ENCODE measurements around the gene MILR1. TPM values are rescaled to one million over a fixed set of nuclear protein-coding genes. Genes with fewer than 3 reads are reported as not detected.

Gene MILR1
- total and polyA plus RNA-seq, 2 experiments from 2014 or later = 0.47 TPM

- H3K79me2 ChIP-seq = no peaks in the 10 kb centered on the region
- no peak for TF ChIP-seq EZH2 (IDR thresholded peaks at IDR 0.05; ENCODE audit: borderline replicate concordance)
- TF ChIP-seq EZH2phosphoT487 (IDR thresholded peaks at IDR 0.05; ENCODE audit: low read depth, severe bottlenecking, unreplicated experiment) = no peak
- no peak for TF ChIP-seq CTCF (IDR thresholded peaks at IDR 0.05; ENCODE audit: poor library complexity)
Measured at GRCh38 chr17:64470625-64471024, 21.7 kb downstream of the MILR1 start.

GRCh38 chr17:64471440-64471839 lies 22.5 kb downstream of the MILR1 start:
- no peaks in the 10 kb centered on the region for H3K27me3 ChIP-seq
- H3K27ac ChIP-seq = no peak overlapping the region
- no peaks in the 10 kb centered on the region for H3K36me3 ChIP-seq (replicated peaks; ENCODE audit: insufficient read depth, low read depth)
- WGBS (ENCODE audit: low lambda C conversion rate, missing lambda C conversion rate) = 95% methylated on average over 3 of the region's 3 CpGs
- H4K20me1 ChIP-seq (ENCODE audit: insufficient read depth, poor library complexity, severe bottlenecking) = no peaks in the 10 kb centered on the region
- no peak overlapping the region for H3K4me2 ChIP-seq
- no peak overlapping the region for H3K4me3 ChIP-seq
- no peak overlapping the region for H2AFZ ChIP-seq
- no peaks in the 10 kb centered on the region for H3K9me2 ChIP-seq (replicated peaks; ENCODE audit: insufficient read depth)
- H3K9me3 ChIP-seq (ENCODE audit: low read depth) = no peaks in the 10 kb centered on the region
- TF ChIP-seq EZH2 (IDR thresholded peaks at IDR 0.05; ENCODE audit: borderline replicate concordance) = no peak
- TF ChIP-seq EZH2phosphoT487 (IDR thresholded peaks at IDR 0.05; ENCODE audit: low read depth, severe bottlenecking, unreplicated experiment) = no peak
- TF ChIP-seq CTCF (IDR thresholded peaks at IDR 0.05; ENCODE audit: poor library complexity) = no peak
- no peak for DNase-seq (ENCODE audit: low spot score)
- no peaks in the 10 kb centered on the region for H3K4me1 ChIP-seq (ENCODE audit: insufficient read depth)
- no peaks in the 10 kb centered on the region for H3K79me2 ChIP-seq

More at GRCh38 chr17:64470625-64471024, 21.7 kb downstream of the MILR1 start:
- H3K4me2 ChIP-seq = no peak overlapping the region
- 57% methylated on average over 4 of the region's 4 CpGs for WGBS (ENCODE audit: low lambda C conversion rate, missing lambda C conversion rate)
- no peaks in the 10 kb centered on the region for H3K4me1 ChIP-seq (ENCODE audit: insufficient read depth)
- no peaks in the 10 kb centered on the region for H3K27me3 ChIP-seq
- no peaks in the 10 kb centered on the region for H3K9me2 ChIP-seq (replicated peaks; ENCODE audit: insufficient read depth)
- no peaks in the 10 kb centered on the region for H3K9me3 ChIP-seq (ENCODE audit: low read depth)
- DNase-seq (ENCODE audit: low spot score) = no peak
- no peak overlapping the region for H2AFZ ChIP-seq
- H3K4me3 ChIP-seq = no peak overlapping the region
- H4K20me1 ChIP-seq (ENCODE audit: insufficient read depth, poor library complexity, severe bottlenecking) = no peaks in the 10 kb centered on the region
- H3K27ac ChIP-seq = no peak overlapping the region
- no peaks in the 10 kb centered on the region for H3K36me3 ChIP-seq (replicated peaks; ENCODE audit: insufficient read depth, low read depth)

DNA sequence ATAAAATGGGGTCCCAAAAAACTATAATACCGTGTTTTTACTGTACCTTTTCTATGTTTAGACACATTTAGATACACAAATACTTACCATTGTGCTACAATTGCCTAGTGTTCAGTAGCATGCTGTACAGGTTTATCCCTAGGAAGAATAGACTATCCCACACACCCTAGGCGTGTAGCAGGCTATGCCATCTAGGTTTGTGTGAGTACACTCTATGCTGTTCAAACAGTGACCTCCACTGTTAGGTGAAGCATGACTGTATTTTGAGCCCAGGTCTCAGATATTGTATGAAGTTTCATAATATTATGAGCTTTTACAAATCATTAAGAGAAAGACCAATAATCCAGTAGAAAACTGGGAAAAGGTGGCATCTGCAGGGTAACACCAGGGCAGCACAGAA lies 23.6 kb downstream of the MILR1 start:
- Histone ChIP-seq H3K9me2 (replicated peaks; ENCODE audit: insufficient read depth) (no peaks in the 10 kb centered on the region), H3K4me2 (no peak overlapping the region), H3K4me1 (ENCODE audit: insufficient read depth) (no peaks in the 10 kb centered on the region), H4K20me1 (ENCODE audit: insufficient read depth, poor library complexity, severe bottlenecking) (no peaks in the 10 kb centered on the region), H3K79me2 (no peaks in the 10 kb centered on the region), H3K27me3 (no peaks in the 10 kb centered on the region), H3K27ac (no peak overlapping the region), H3K4me3 (no peak overlapping the region), H2AFZ (no peak overlapping the region), H3K36me3 (replicated peaks; ENCODE audit: insufficient read depth, low read depth) (no peaks in the 10 kb centered on the region), H3K9me3 (ENCODE audit: low read depth) (no peaks in the 10 kb centered on the region)
- DNase-seq (ENCODE audit: low spot score) = no peak
- TF ChIP-seq EZH2 (IDR thresholded peaks at IDR 0.05; ENCODE audit: borderline replicate concordance) (no peak), CTCF (IDR thresholded peaks at IDR 0.05; ENCODE audit: poor library complexity) (no peak), EZH2phosphoT487 (IDR thresholded peaks at IDR 0.05; ENCODE audit: low read depth, severe bottlenecking, unreplicated experiment) (no peak)
- WGBS (ENCODE audit: low lambda C conversion rate, missing lambda C conversion rate) = 95% methylated on average over 2 of the region's 2 CpGs

DNA sequence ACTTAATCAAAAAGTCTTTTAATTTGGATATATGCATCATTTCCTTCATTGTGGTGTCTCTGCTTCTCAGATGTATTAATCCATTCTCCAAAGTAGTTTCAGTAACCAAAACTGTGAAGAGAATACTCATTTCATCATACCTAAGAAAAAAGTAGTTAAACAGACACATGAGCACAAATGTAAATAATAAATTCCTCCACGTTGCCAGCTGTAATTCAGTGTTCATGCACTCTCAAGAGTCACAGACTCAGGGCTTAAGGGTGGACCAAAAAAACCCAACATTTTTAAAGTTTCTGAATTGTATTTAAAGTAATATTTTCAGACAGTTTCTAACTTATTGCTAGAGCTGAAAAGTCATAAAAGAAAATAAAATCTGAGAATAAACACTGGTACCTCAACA lies 28.9 kb downstream of the MILR1 start:
- Histone ChIP-seq H3K27ac (no peak overlapping the region), H3K79me2 (no peaks in the 10 kb centered on the region)
- no peak for TF ChIP-seq EZH2phosphoT487 (IDR thresholded peaks at IDR 0.05; ENCODE audit: low read depth, severe bottlenecking, unreplicated experiment)
- no peak for TF ChIP-seq CTCF (IDR thresholded peaks at IDR 0.05; ENCODE audit: poor library complexity)
- no peak for TF ChIP-seq EZH2 (IDR thresholded peaks at IDR 0.05; ENCODE audit: borderline replicate concordance)

More for the DNA sequence above, 28.9 kb downstream of the MILR1 start:
- Histone ChIP-seq H2AFZ (no peak overlapping the region), H4K20me1 (ENCODE audit: insufficient read depth, poor library complexity, severe bottlenecking) (no peaks in the 10 kb centered on the region), H3K4me3 (no peak overlapping the region), H3K9me2 (replicated peaks; ENCODE audit: insufficient read depth) (no peaks in the 10 kb centered on the region), H3K9me3 (ENCODE audit: low read depth) (no peaks in the 10 kb centered on the region), H3K27me3 (no peaks in the 10 kb centered on the region), H3K4me2 (no peak overlapping the region), H3K36me3 (replicated peaks; ENCODE audit: insufficient read depth, low read depth) (no peaks in the 10 kb centered on the region), H3K4me1 (ENCODE audit: insufficient read depth) (no peaks in the 10 kb centered on the region)
- 39% methylated on average over 1 of the region's 1 CpG for WGBS (ENCODE audit: low lambda C conversion rate, missing lambda C conversion rate)
- DNase-seq (ENCODE audit: low spot score) = no peak
